Amniotic epithelial cell (primary cell): ENCODE measurements around the gene ZNF286A.
"Not testable (repeated sequence)": the region's sequence is repeated elsewhere in the genome, so short reads cannot be mapped to it uniquely, and the experiment has no call there.

ENCODE experiments used
- DNase-seq: peaks from one replicate; pipeline ENCODE4 v3.0.0-alpha.2; 2010; ENCODE audit warnings: low read depth

Gene ZNF286A

DNA sequence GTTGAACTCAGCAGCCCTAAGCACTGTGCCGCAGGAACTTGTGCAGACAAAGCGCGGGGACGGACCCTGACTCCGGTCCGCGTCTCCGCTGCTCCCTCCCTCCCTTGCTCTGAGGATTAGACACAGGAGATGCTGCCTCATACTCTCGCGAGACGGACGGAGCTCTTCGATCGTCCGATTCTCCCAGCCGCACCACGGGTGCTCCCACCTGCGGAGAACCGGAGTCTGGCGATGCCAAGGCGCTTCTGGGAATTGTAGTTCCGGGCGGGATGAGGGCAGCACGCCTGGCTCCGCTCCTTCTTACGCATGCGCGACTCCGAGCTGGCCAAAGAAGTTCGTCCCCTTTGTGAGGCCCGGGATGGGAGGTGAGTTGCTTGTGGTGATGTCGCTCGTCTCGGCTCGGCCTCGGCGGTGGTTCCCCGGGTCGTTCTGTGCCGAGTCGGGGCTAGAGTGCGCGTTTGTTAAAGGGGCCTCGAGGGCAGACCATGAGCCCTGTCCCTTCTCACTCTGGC lies at the start of gene ZNF286A:
Gene ZNF286A, plus strand, starts transcription at position 340 of the 512 bp plus-strand sequence. CDS start 578 bp downstream, outside the sequence.
- DNase-seq, result peak; percentile 98

DNA sequence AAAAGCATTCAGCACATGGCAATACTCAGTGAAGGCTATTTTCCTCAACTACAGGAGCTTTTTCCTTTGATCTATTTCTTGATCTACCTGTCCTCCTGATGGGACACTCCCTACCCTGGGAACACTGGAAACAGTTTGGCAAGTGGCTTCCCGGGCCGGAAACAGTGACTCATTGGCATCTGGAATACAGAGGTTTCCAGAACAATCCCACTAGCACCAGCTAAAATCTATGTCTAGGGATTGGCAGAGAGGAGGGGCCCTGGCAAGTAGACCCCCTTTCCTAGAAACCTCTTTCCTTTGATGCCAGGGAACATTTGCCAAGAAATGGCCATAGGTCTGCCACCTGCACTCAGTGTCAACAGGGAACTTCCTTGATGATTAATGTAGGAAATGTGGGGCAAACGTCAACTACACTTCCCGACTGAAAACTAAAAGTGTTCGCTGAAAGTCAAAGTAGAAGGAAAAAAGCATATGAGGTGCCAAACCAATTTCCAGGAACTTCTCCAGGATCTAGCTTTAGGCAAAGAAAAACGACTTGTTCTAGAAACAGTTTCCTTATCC lies 49.6 kb upstream of the ZNF286A start:
- no peak for DNase-seq

DNA sequence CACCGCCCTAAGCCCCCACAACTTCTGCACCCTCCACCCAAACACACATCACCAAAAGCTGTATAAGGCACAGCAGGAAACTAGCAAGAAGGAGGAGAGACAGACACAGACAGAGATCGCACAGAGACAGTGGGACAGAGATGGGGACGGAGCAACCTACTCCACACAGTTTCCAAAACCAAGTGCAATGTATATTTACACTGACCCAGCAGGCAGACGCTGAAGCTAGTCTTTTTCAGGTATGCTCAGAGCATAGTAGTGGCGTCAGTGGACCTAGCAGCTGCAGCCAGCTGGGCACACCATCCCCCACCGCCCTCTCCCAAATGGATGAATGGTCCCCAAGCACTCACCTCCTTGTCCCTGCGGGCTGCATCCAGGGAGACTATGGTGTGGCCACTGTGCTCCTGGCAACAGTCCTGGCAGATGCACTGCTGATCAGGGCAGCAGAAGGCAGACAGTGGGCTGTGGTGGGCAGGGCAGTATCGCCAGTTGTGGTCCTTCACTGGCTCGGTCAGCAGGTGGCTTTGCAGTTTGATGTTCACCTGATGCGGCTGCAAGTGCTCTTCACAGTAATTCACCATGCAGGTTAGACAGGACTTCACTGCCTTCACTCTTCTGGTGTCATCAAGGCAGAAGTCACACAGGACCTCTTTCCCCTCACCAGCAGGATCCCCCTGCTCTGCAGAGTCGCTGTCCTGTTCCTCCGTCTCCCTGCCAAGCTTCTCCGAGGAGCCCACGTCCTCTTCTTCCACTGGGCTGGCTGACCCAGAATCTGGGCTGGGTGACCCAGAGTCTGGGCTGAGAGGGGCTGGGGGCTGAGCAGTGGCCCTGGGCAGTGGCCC lies 48.6 kb upstream of the ZNF286A start:
- no peak for DNase-seq

DNA sequence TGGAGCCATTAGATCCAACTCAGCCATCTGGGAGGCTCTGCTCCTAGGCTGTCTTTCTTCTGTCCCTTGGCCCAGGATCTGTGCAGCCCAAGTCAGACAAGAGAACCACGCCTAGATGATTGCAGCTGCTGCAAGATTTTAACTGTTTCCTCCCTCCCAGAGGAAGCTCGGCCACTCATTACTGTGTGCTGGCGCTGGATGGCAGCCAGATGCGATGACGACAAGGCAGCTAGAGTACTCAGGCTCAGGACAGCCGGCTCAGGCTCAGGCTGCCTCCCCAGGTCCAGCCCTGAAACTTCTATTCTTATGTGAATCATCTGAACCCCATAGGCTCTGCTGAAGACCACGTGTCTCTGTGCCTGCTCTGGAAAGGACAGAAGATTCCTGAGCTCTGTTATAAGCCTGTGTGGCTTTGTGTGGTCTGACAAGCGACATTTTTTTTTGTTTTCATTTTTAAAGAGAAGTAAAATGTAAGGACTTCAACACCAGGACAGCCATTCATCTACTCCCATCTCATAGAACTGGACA lies 47.9 kb upstream of the ZNF286A start:
- DNase-seq, result peak; percentile 97

DNA sequence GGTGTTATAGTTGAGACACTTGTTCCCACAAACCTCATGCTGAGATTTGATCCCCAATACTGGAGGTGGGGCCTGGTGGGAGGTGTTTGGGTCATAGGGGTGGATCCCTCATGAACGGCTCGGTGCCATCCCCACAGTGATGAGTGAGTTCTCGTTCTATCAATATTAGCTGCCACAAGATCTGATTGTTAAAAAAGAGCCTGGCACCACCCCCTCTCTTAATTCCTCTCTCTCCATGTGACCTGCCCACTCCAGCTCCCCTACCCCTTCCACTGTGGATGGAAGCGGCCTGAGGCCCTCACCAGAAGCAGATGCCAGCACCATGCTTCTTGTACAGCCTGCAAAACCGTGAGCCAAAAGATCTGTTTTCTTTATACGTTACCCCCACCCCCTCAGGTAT lies 46.6 kb upstream of the ZNF286A start:
- no peak for DNase-seq

DNA sequence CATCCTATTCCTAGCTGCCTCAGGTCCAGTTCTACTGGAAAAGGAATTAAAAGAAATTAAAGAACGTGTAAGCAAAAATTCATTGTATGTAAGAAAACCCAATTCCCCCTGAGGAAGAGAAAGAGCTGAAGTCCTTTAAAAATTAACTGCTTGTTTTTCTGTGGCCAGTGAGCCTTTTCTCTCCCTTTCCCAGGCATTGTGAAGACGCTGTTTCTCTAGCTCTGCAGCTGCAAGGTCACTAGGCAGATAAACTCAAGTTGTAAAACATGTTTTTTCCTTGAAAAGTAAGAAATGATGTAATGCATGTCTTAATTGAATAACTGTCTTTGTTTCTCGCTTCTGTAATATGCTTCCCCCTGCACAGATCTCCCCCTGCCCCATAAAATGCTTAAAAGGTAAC lies 45.2 kb upstream of the ZNF286A start:
- peak; percentile 42 for DNase-seq

DNA sequence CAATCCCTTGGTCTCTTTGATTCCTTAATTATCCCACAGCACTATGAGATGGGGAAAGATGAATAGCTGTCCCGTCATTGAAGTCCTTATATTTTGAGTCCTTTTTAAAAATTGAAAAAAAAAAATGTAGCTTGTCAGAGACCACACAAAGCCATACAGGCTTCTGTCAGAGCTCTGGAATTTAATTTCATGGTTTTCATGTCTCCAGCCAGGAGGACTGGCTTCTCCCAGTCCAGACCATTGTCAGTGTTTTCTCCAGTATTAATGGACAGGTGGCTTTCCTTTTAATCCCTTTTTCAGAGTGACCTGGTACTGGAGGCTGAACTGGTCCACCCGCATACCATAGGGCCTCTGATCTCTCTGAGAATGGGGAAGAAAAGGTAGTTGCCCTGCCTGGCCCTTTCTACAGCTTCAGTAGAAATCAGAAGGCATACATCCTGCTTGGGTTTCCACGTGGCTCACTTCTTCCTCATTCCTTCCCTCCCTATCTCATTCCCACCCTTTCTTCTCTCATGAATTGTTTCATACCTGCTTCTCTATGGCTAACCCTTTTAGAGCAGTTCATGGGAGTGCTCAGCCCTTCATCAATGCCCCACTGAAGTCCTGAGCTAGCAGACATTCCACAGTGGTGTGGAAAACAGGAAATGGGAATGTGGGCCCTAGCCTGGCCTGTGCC lies 44.5 kb upstream of the ZNF286A start:
- DNase-seq, result peak; percentile 38

DNA sequence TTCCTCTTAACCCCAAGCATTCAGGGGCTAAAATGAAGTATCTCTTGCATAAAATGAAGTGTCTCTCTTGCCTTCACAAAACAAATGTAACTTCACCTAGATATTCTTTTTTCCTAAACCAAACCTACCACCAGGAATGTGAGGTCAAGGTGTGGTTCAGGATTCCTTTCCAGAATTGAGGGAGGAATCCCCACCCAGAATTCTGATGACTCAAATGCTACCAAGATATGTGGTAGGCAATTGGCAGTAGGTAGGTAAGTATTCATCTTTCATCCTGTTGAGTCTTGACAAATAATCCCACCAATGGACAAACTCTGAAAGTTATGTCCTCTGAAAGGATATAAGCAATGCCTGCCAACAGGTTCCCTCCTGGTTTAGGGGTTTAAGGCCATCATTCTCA lies 41.7 kb upstream of the ZNF286A start:
- DNase-seq, result no peak

DNA sequence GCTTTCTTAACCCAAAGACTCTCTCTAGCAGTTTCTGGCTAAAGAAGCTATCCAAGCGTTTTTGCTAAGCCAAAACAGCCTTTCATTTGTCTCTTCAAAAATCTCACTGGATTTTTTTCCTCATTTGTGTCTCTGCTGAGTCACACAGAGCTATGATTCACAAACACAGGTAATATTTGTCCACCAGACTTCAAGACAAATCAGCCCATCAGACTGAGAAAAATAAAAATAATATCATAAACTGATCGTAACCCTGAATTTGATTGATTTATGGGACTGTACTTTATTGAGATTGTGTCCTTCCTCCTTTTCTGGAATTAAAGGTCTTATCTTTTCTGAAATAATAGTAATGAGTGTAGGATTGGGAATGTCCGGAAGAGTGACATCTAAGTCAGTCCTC lies 41.3 kb upstream of the ZNF286A start:
- DNase-seq, result no peak

DNA sequence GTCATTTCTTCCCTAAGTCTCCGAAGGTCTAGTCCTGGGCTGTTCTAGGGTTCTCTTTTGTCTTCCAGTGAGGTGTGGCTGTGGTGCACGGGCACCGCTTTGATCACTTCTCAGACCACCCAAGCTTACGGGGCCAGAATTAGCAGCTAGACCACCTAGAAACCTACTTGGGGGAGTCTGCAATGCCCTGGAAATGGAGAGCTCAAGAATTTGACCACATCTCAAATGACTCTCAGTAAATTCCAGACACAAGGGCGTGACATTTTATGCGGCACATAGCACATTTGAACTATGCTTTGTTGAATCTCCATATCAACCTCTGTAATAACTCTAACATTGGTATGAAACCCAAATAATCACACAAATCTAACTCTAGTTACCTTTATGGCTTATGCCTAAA lies 40.3 kb upstream of the ZNF286A start:
- no peak for DNase-seq

DNA sequence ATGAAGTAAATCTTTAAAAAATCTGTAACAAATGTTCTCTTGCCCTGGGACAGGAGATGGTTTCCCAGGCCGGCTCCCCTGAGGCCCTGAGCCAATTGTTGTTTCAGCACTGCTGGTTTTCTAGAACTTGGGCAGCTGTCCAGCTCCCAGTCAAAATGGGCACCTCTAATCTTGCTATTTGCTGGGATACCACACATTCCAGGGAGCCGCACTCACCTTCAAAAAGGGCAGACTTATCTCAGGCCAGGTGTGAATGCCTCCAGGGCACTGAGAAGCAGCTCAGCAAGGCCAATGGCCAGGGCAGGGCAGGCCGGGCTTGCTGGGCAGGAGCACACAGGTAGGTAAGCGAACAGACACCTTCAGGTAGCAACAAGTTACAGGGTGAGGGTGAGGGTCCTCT lies 39.9 kb upstream of the ZNF286A start:
- DNase-seq, result peak; percentile 46

DNA sequence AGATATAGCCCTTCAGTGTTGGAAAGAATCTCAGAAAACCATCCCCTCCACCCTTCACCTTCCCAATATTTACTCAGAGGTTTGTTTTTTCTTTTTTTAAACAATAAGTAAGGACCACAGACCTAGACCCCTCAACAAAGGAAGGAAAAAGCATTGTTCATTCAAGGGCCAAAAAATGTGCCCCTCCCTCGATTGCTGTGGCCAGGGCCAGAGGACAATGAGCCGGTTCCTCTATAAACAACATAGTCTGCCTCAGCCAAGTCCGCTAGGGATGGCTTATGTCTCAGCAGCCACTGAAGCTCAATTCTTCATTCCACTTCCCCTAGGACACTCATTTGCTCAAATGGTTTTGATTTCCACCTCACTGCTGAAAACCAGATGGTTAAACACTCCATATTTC lies 39.5 kb upstream of the ZNF286A start:
- no peak for DNase-seq

DNA sequence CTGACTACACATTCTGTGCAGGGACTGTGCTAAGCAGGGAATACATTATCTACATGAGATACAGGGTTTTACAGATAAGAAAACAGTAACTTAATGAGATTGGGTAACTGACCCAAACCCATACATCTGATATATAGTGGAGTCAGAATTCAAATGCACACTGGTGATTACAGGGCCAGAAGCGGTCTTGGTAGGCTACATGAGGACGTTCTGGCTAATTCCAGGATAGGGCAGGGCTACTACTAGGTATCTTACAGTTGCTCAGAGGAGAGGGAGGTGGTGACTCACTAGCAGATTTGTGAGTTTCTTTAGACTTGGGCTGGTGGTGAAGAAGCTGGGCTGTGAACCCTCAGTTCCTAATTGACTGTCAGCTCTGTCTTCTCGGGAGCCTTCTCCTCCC lies 36.9 kb upstream of the ZNF286A start:
- DNase-seq, result peak; percentile 38

DNA sequence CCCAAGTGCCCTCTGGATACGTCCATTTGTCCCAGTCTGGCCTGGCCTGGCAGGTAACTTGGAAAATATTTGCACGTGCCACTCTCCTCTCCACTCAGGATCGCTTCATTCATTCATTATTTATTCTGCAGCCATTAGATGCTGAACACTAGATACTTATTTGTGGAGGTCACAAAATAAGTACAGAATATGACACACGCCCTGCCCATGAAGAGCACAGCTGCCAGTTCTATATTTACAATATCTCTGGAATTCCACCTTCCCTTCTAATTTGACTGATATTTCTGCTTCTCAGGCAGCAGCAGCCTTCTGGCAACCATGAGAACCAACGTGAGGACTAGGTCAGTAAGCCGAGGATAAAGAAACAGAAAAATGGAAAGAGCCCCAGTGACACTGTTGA lies 36.4 kb upstream of the ZNF286A start:
- no peak for DNase-seq

DNA sequence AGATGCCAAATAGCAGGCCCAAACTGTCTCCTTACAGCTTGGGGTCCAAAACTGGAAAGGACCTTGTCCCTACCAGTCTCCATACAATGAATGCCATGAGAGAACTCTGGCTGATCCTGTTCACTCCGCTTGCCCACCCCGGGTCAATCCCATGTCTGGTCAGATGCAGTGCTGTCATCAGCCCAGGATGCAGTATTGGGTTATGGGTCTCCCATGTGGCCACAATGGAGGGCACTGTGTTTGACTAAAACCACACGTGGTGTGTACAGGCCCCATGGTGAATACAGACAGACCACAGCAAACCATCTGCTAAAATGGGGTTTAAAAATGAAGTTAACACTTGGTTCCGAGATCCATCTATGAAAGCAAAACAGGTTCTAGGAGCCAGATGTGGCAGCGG lies 35.9 kb upstream of the ZNF286A start:
- no peak for DNase-seq

DNA sequence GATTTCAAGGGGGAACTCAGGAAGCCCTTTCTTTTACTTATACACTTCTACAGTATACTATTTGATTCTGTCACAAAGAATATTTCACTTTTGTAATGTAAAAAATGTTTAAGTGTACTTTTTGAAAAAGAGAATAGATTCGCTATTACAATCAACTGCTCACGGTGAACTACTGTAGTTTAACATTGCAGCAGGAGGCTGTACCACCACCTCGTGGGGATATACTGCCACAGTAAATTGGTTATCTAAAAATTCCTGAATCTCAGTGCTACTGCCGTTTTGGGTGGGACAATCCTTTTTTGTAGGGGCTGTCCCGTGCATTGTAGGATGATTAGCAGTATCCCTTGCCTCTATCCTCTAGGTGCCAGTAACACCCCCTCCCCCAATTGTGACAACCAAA lies 30.0 kb upstream of the ZNF286A start:
- not testable (repeated sequence) for DNase-seq

DNA sequence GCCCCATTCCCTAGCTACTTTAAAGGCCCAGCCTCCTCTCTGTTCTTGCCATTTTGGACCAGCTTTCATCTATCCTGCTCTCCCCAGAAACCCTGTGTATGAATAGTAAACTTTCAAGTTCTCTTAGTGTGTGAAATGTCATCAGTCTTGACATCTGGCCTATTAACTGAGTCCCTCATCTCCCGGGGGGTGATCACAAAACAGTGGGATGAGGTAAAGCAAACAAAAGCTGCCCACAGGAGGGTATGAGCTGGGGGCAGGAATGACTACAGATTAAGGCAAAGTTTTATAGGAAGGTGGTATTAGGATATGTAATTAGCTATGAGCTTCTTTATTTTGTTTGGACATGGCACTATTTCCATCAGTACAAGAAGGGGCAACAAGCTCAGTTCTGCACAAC lies 24.9 kb upstream of the ZNF286A start:
- DNase-seq, result not testable (repeated sequence)

DNA sequence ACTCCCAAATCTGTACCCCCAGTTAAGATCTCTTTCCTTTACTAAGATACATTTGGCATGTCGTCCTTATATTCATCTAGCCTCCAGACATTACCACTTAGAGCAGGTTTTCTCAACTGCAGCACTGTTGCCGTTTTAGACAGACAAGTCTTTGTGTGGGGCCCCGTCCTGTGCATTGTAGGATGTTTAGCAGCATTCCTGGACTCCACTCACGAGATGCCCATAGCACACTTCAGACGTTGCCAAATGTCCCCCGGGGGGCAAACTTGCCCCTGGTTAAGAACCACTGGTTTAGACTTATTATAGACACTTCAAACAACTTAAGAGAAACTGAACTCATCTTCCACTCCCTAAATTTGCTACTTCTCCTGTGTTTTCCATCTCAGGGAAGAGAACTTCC lies 23.6 kb upstream of the ZNF286A start:
- not testable (repeated sequence) for DNase-seq

DNA sequence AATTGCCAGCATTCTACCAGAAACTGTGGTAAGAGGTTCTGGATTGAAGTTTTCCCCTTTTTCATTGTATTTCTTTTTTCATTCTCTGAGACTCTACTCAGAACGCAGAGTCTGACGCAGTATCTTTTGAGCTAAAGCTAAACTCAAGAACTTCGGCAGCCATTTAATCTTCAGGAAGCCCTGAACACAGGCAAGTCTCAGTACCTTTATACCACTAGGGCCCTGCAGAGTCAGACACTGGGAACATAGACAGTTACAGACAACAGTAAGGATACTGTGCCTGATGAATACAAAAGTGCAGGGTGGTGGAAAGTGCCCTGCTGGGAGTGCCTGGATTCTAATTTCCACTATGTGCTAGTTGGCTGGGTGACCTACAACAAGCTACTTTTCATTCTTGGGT lies 16.4 kb upstream of the ZNF286A start:
- not testable (repeated sequence) for DNase-seq

DNA sequence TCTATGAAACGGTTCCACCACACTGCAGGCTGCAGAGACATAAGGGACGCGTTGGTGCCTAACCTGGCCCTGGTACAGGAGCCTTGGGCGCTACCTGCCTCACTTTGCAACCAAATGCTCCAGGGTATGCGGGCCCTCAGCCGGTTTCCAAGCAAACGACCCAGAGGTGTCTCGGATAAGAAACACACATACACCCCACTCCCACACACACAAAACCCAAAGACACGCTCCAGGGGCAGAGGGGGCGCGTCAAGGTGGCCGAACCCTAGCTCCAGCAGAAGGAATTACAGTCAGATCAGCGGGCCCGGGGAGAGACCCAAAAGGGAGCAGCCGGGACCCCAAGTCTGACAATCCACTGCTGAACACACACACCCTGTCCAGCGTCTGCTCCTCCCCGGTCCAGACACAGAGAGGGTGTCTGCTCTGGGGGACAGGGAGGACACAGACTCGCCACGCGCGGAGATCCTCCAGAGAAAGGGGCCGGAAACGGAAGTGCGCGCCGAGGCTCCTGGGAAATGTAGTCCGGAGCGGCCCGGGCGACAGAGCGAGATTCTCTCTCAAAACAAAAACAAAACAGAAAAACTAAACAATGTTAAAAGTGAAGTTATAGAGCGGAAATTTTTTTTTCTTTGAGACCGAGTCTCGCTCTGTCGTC lies 15.6 kb upstream of the ZNF286A start, which contains the start of gene TRIM16:
Gene TRIM16, minus strand, starts transcription at position 488 of the 655 bp plus-strand sequence. CDS start 32,702 bp downstream, outside the sequence.
- peak; percentile 35 for DNase-seq

DNA sequence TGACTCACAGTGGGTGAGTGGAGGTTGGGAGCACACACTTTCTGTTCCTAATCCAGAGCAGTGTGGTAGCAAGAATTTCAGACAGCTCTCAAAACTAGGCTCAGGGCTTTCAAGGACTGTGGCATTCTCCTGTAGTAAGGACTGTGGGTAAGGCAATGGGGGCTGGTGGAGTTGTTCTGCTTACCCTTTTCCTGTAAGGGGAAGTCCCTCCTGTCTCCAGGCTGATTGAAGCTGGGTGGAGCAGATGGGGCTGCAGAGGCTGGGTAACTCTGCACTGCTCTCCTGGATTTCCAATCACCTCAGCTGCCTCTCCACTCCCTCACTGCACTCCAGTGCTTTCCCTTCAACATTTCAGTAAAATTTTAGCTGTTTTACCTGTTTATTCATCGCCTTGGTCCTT lies 12.1 kb upstream of the ZNF286A start:
- not testable (repeated sequence) for DNase-seq

DNA sequence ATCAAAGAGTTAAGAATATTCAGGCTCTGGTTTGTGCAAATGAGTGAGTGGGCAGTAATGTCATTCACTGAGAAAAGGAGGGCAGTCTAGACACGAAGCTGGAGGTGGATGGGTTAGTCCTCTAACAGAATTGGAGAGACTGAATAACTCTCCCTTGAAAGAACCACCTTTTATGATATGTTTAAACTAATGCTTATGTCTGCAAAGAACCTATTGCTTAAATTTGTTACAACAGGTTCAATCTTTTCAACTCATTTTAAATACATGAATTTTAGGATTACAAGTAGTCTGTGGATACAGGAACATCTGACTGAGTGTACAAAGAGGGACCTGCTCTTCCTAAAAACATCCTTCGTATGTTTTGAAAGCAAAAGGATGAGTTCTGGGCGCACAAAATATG lies 585 bp upstream of the ZNF286A start:
- DNase-seq, result not testable (repeated sequence)
